ENCODE measurements around the gene NUDT13.

- TF ChIP-seq POLR2AphosphoS5 (IDR thresholded peaks at IDR 0.05) = no peak
- TF ChIP-seq EP300 (IDR thresholded peaks at IDR 0.05) = no peak
- no peak for TF ChIP-seq POLR2A (IDR thresholded peaks at IDR 0.05)
Measured at GRCh38 chr10:73139251-73139650, 29.0 kb downstream of the NUDT13 start.

All from sigmoid colon (tissue), 4 donors.